ENCODE results near the gene SLC66A2.
"Not testable (repeated sequence)": the region's sequence is repeated elsewhere in the genome, so short reads cannot be mapped to it uniquely, and the experiment has no call there.

Gene SLC66A2

GRCh38 chr18:79900610-79901570 lies 50.6 kb downstream of the SLC66A2 start:
- DNase-seq = no peak

- no peak for DNase-seq
These were observed 51.6 kb downstream of the SLC66A2 start for GRCh38 chr18:79899609-79900445.

- DNase-seq = no peak
These were observed 52.4 kb downstream of the SLC66A2 start for GRCh38 chr18:79898952-79899608.

GRCh38 chr18:79897940-79898625 lies 53.4 kb downstream of the SLC66A2 start:
- no peak for DNase-seq

- DNase-seq = no peak
These were observed 54.7 kb downstream of the SLC66A2 start for GRCh38 chr18:79896738-79897137.

- no peak for DNase-seq
These were observed 60.8 kb downstream of the SLC66A2 start for GRCh38 chr18:79890674-79891073.

- no peak for DNase-seq
These were observed 61.9 kb downstream of the SLC66A2 start for GRCh38 chr18:79889569-79889968.

GRCh38 chr18:79888016-79888415 lies 63.4 kb downstream of the SLC66A2 start:
- no peak for DNase-seq

- DNase-seq = no peak
These were observed 64.1 kb downstream of the SLC66A2 start for GRCh38 chr18:79887181-79888000.

GRCh38 chr18:79884963-79885728 lies 66.3 kb downstream of the SLC66A2 start:
- DNase-seq = no peak

- DNase-seq = no peak
These were observed 67.0 kb downstream of the SLC66A2 start for GRCh38 chr18:79884294-79884962.

GRCh38 chr18:79883461-79884293 lies 67.8 kb downstream of the SLC66A2 start:
- DNase-seq = no peak

- DNase-seq = no peak
These were observed 68.8 kb downstream of the SLC66A2 start for GRCh38 chr18:79882522-79883241.

- DNase-seq = no peak
These were observed 69.8 kb downstream of the SLC66A2 start for GRCh38 chr18:79881695-79882094.

GRCh38 chr18:79879566-79879965 lies 71.9 kb downstream of the SLC66A2 start:
- DNase-seq = no peak

- no peak for DNase-seq
These were observed 72.6 kb downstream of the SLC66A2 start for GRCh38 chr18:79878741-79879378.

- DNase-seq = not testable (repeated sequence)
These were observed 73.2 kb downstream of the SLC66A2 start for GRCh38 chr18:79878246-79878645.
